Measurements from ENCODE around the gene SRP68.
"Not testable (repeated sequence)": the region's sequence is repeated elsewhere in the genome, so short reads cannot be mapped to it uniquely, and the experiment has no call there.

SRP68 gene

GRCh38 chr17:76076765-76077583 is 4.7 kb upstream of the SRP68 start:
- no peak for DNase-seq (ENCODE audit: low read depth)

GRCh38 chr17:76076146-76076764 is 3.9 kb upstream of the SRP68 start:
- DNase-seq (ENCODE audit: low read depth), result no peak

GRCh38 chr17:76075364-76076145 is 3.2 kb upstream of the SRP68 start:
- no peak for DNase-seq (ENCODE audit: low read depth)

- DNase-seq (ENCODE audit: low read depth), result no peak
Observed at GRCh38 chr17:76074390-76075363, 2.4 kb upstream of the SRP68 start, which contains the start of gene GALR2. GALR2 (plus strand) TSS chr17:76074781; CDS start chr17:76074884, 103 bp downstream.

GRCh38 chr17:76071531-76072147 is 678 bp downstream of the SRP68 start:
- no peak for DNase-seq (ENCODE audit: low read depth)

GRCh38 chr17:76065775-76066174 is 6.5 kb downstream of the SRP68 start:
- no peak for DNase-seq (ENCODE audit: low read depth)

- no peak for DNase-seq (ENCODE audit: low read depth)
Observed at GRCh38 chr17:76063875-76064546, 8.3 kb downstream of the SRP68 start.

GRCh38 chr17:76058264-76058663 is 14.1 kb downstream of the SRP68 start:
- not testable (repeated sequence) for DNase-seq (ENCODE audit: low read depth)

- no peak for DNase-seq (ENCODE audit: low read depth)
Observed at GRCh38 chr17:76056882-76057281, 15.4 kb downstream of the SRP68 start.

GRCh38 chr17:76054112-76054476 is 18.2 kb downstream of the SRP68 start:
- peak; percentile 58 for DNase-seq (ENCODE audit: low read depth)

- DNase-seq (ENCODE audit: low read depth), result peak; percentile 85
Observed at GRCh38 chr17:76053246-76054111, 18.8 kb downstream of the SRP68 start.

GRCh38 chr17:76051561-76051960 is 20.8 kb downstream of the SRP68 start:
- DNase-seq (ENCODE audit: low read depth), result no peak

- no peak for DNase-seq (ENCODE audit: low read depth)
Observed at GRCh38 chr17:76050538-76051467, 21.5 kb downstream of the SRP68 start.

- DNase-seq (ENCODE audit: low read depth), result no peak
Observed at GRCh38 chr17:76049836-76050537, 22.3 kb downstream of the SRP68 start.

- DNase-seq (ENCODE audit: low read depth), result no peak
Observed at GRCh38 chr17:76049239-76049638, 23.1 kb downstream of the SRP68 start.

GRCh38 chr17:76048711-76049110 is 23.6 kb downstream of the SRP68 start:
- DNase-seq (ENCODE audit: low read depth), result peak; percentile 74

GRCh38 chr17:76048025-76048605 is 24.2 kb downstream of the SRP68 start:
- no peak for DNase-seq (ENCODE audit: low read depth)
